Ovary (tissue), 3 donors: ENCODE data around the gene ROPN1B.
"Not testable (repeated sequence)": the region's sequence is repeated elsewhere in the genome, so short reads cannot be mapped to it uniquely, and the experiment has no call there.

Source experiments
- POLR2A ChIP-seq: fragments of 450-650 bp; IDR thresholded peaks from one replicate; pipeline ENCODE4 v1.6.1; 2017; ENCODE audit warnings: antibody characterized with exemption, mild to moderate bottlenecking, moderate library complexity
- TF ChIP-seq, protein P1 (sequence below), 3 donors: fragments of 450-650 bp in 2 of 3; fragments of 200-600 bp in 1 of 3; IDR thresholded peaks; one replicate each; pipeline versions ENCODE4 v1.5.1 to v1.8.0; 2016 to 2022; ENCODE audit warnings: antibody characterized with exemption in 3 of 3, mild to moderate bottlenecking in 1 of 3
- donor health status: DM: no; HTN: no; CAD: no.

DNA sequence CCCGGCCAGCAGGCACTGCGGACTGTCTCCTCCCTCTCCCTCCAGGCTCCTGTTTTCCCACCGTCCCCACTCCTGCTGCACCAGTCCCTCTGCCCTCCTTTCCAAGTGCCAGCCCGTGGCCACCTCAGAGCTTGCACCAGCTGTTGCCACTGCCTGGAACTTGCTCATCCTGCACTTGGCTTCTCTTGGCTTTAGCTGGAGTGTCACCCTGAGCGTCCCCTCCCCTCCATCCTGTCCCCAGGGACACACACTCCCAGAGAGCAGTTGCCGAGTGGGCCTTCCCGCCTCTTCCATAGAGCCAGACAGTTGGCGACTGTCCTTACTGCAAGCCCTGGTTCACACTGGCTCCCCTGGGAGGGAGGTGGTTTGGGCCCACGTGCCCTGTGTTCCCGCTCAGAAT lies 48.8 kb upstream of the ROPN1B start:
- TF ChIP-seq, protein P1, sequence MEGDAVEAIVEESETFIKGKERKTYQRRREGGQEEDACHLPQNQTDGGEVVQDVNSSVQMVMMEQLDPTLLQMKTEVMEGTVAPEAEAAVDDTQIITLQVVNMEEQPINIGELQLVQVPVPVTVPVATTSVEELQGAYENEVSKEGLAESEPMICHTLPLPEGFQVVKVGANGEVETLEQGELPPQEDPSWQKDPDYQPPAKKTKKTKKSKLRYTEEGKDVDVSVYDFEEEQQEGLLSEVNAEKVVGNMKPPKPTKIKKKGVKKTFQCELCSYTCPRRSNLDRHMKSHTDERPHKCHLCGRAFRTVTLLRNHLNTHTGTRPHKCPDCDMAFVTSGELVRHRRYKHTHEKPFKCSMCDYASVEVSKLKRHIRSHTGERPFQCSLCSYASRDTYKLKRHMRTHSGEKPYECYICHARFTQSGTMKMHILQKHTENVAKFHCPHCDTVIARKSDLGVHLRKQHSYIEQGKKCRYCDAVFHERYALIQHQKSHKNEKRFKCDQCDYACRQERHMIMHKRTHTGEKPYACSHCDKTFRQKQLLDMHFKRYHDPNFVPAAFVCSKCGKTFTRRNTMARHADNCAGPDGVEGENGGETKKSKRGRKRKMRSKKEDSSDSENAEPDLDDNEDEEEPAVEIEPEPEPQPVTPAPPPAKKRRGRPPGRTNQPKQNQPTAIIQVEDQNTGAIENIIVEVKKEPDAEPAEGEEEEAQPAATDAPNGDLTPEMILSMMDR (IDR thresholded peaks at IDR 0.05), result not testable (repeated sequence)
- not testable (repeated sequence) for TF ChIP-seq POLR2A
